GM15510 (cell line): ENCODE data around the gene ADAM22.

ENCODE experiments used
- POLR2A ChIP-seq: IDR thresholded peaks from 3 replicates; pipeline ENCODE4 v1.6.1; 2011; ENCODE audit warnings: borderline replicate concordance; ENCODE audit not compliant: insufficient read length; ENCODE audit errors: extremely low read depth

Gene ADAM22

DNA sequence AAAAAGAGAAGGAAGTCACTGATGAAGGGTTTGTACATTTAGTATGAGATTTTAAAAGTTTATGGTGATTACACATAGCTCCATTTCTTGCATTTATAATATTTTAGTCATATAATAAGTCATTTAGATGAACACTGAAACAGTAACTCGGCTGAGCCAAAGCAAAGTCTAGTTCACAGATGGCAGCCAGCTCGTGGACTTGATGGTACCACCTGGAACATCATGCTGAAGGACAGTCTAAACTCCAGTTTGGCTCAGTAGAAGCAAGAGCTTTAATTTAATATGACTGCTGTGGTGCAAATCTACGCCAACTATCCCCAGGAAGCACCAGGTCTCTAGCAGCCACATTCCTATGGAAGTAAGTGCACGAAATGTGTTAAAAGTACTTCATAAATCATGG lies 269.4 kb downstream of the ADAM22 start:
- no peak for TF ChIP-seq POLR2A

DNA sequence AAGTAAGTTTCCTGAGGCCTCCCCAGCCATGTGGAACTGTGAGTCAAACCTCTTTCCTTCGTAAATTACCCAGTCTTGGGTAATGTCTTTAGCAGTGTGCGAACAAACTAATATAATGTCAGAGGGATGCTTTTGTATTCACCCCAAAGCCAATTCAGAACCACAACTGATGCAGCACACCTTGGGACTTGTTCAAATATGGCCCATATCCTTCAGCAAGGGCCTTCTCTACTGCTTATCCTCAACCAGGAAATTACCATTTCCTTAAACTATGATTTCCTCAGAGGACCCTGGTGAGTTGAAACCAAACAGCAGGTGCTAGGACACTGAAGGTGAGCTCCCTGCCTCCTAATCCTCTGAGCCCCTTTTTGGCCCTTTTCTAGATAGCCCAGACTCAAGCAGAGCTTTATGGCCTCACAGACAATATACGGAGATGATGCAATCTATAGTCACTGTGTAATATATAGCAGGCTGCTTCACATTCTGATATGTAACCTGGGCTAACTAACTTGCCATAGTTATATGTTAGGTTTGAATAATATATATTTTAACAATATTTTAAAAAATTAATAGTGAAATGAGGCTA lies 270.6 kb downstream of the ADAM22 start:
- no peak for TF ChIP-seq POLR2A

DNA sequence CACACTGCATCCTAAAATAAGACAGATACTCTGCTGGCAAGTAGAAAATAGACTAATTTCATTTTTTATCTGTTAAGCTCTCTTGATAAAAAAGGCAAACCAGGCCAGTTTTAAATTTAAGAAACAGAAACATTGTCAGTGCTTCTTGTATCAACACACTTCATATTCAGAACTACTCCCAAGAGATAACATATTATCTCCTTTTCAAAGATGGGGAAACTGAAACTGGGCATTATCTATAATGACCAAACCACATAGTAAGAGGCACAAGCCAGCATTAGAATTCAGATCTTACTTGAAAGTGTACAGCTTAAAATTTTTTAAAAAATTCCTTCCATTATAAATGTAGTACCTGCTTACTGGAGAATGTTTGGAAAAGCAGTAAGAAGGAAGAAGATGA lies 271.1 kb downstream of the ADAM22 start:
- TF ChIP-seq POLR2A, result no peak

DNA sequence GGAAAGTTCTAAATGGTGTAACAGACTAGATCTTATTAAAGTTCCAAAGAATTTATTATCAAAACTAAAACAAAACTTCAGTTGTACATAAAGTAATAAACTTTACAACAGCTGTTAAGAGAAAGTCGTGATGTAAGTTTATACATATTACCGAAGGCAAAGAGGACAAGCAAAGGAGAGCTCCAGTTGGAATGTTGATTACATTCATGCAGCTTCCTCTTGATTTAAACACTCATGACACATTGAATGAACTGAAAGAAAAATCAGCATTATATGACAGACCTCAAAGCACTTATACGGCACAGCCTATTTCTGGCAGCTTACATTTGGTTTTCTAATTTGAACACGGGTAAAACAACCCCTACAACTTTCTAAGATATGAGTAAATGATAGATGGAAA lies 272.2 kb downstream of the ADAM22 start:
- TF ChIP-seq POLR2A, result no peak

DNA sequence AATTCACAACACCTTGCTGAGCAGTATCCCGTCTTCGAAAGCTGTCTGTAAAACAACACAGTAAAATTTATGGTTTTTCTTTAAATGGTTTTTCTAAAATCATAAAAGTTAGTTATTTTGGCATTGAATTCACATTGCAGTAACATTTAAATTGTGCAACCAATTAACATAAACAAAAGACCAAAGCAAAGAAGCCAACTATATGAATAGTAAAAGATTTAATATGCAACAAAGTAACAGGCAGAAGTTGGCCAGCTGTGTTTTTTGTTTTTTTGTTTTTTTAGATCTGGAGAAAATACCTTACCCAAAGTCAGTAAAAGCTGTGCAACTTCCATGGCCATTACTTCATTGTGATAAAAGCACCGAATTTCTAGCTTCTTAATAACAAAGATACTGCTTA lies 274.5 kb downstream of the ADAM22 start:
- TF ChIP-seq POLR2A, result no peak

DNA sequence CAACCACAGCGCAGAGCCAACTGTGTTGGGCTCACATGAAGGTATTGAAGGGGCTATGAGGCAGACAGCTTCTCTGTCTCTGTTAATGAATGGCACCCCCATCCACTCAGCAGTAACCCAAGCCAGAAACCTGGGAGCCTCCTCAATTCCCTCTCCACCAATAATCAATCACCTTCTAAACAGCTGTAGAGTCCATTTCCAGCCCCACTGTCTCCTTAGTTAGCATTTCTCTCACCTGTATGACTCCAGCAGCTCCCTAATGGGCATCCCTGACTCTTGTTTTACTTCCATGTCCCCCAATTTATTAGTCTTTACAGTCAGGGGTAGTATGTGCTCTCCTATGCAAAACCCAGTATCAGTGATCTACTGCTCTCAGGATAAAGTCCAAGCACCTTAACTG lies 278.9 kb downstream of the ADAM22 start:
- no peak for TF ChIP-seq POLR2A

DNA sequence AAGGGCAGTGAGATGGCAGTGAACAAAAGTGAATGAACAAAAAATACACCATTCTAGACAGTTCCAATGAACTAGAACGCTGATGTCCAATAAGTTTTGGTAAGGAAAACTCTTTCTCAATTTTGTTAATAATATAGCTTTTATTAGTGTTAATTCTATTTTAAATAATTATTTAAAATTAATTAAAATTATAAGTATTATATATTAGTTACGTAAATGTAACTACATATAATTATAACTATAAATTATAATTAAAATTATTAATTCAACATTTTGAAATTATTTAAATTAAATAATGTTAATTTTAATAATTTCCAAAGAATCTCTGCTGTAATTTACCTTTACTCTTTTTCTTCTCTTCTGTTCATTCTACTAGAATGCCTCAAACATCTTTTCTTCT lies 280.4 kb downstream of the ADAM22 start:
- no peak for TF ChIP-seq POLR2A

DNA sequence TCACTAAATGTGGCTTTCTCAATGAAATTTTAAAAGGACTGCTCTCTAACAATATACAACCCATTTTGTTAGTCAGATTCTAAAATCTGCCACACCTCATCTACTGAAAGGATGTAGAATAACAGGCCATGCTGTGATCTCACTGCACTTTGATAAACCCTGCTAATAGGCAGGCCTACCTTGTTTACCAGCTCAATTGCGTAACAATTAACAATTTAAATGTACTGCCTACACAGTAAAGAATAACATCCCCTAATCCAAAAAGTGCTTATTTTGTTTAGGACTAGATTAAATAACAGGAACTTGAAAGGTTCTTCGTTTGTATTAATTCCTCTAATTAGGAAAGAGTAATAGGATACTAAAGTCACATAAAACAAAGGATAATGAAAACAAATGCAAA lies 281.2 kb downstream of the ADAM22 start:
- no peak for TF ChIP-seq POLR2A

DNA sequence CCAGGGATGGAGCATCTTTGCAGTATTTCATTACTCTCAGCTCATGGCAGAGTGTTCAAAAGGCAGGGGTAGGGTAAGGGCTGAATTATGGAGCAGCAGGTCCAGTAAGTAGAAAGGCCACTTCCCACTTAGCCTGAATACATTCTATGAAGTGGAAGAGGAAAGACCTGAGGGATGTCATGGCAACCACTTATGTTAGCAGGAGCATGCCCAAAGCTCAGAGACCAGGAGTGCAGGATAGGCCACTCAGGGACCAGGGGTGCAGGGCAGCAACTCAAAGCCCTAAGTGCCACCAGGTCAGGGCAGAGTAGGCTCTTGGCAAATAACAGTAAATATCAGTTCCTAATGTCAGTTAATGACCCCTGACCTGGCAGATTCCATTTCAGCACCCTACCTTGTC lies 282.2 kb downstream of the ADAM22 start:
- TF ChIP-seq POLR2A, result no peak

DNA sequence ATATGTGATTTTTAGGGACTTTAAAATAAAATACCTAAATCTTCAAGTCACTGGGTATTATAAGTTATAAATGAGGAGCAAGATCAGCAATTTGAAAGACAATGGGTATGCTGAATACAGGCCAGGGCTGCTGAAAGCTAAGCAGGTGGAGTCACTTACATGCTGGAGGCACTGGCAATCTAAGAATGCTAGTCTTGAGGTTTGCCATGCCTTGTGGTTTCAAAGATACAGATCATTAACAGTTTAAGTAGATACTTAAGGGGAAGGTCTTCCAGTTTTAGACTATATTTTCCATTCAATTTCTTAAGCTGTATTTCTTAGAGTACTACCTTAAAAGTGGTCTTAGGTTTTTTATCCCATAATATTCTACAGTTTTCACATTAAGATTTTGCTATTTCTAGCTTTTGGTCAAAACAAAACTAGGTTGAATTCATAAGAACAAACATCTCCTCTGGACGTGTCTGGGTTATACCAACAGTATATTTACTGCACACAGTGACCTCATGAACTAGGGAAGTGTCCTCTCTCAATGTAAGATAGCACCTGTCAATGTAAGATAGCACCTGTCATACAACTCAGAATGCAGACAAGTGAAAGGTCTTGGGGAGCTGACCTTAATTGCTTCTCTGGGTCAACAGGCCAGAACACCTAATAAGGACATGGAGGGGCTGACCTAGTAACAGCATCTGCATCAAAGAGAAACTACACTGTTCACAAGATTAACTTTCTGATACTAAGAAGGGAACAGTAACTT lies 283.8 kb downstream of the ADAM22 start:
- no peak for TF ChIP-seq POLR2A

DNA sequence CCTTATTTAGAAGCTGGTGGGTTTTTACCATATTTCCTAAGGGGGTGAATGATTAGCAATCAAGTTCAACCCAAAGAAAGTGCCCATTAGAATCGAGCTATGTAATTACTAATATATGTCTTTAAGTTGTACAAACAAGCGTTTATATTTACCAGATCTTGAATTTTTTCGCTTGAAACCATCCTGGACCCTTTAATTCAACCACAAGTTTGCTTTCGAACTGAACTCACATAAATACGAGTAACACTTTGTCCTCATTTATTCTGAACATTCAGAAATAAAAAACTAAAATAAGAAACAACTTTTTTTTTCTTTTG lies 284.3 kb downstream of the ADAM22 start:
- no peak for TF ChIP-seq POLR2A

DNA sequence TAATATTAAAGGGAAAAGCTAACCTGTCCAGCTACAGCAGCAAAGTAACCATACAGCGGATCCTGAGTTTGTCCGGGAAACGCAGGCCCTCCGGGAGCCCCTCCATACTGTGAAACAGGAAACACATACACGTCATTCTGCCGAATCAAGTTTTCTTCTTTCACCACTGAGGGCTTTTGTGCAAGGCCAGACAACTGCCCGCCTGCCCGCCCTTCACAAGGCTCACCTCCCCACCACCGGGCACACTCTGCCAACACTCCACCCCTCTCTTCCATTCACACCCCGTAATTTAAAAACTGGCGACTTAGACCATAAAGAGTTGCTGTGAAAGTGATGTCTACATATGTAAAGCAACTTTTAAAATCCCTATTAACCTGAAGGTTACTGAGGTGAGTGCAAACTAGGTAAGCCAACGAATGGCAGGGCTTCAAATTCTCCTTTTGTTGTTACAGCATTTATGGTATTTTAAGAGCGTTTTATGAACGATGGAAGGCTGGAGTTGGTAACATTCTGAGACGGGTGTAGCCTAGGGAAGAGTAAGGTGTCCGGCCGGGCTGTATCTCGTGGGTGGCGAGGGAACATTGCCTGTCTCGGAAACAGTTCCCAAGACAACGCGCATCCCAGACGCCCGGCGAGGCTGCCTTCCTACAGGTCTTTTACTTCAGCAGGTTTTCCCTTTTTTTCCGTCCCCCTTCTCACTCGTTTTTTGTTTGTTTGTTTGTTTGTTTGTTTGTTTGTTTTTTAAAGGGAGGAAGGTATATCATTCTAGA lies 285.0 kb downstream of the ADAM22 start:
- no peak for TF ChIP-seq POLR2A

DNA sequence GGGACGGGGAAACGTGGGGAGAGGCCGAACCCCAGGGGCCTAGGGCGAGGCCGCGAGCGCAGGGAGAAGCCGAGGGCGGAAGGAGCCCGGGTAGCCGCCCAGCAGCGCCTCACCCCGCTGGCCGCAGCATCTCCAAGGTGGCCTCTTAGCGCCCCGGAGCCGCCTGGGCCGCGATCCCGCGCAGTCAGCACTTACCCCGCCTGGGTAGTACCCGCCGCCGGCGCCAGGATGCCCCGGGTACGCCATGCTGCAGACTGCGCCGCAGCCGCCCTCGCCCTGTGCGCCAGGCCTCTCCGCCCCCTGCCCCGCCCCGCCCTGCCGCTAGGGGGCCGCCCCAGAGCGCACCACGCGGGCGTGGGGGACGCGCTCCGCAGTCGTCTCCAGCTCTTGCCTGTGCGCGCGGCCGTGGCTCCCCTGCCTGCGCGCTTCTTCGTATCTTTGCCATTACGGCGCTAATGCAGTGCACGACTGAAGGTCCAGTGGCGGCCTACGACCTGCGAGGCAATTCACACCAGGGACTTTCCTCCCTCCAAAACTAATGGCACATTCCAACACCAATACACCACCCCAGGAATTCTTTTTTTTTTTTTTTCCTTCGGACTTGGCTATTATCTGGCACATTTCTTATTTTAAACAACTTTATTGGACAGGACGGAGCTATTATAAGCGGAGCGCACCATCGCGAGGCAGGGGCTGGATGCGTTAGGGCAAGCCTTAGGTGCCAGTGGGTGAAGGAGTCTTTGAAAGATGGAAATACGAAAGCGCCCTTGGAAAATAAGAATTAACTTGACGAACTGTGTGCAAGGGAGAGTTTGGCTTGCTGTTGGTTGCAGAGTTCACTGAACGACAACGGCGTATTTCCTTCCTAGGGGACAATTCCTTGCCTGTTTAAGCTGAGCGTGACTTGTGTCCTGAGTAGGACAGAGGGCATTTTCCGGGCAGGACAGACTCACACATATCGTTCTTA lies 286.0 kb downstream of the ADAM22 start, which contains the start of gene SRI:
TSS of gene SRI (minus strand) at position 258 of the 967 bp plus-strand sequence. CDS start at position 246, 12 bp downstream.
- peak; percentile 90 for TF ChIP-seq POLR2A

DNA sequence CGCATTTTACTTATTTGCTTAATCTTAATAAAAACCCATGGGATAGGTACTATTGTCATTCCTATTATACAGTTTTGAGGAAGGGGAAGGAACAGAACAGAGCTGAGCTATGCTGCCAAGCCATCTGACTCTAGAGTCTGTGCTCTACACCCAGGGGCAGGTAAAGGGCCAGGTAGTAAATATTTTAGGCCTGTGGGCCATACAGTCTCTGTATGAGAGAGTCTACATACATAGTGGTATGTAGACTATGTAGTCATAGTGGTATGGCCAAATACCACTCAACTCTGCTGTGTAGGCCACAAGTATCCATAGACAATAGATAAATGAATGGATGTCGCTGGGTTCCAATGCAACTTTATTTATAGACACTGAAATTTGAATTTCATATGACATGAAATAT lies 289.2 kb downstream of the ADAM22 start:
- TF ChIP-seq POLR2A, result no peak
